Neural cell (in vitro differentiated cells): ENCODE measurements around the gene SPC24.

Source experiments
- CTCF ChIP-seq: fragments of 450-650 bp; IDR thresholded peaks from 2 replicates; pipeline ENCODE4 v1.5.1; 2014; ENCODE audit warnings: antibody characterized with exemption, mild to moderate bottlenecking, moderate library complexity; ENCODE audit not compliant: poor library complexity, severe bottlenecking
- EP300 ChIP-seq: fragments of 450-650 bp; conservative IDR thresholded peaks from 2 replicates; pipeline ENCODE4 v1.6.1; 2014; ENCODE audit warnings: antibody characterized with exemption, mild to moderate bottlenecking, moderate library complexity; ENCODE audit not compliant: poor library complexity, severe bottlenecking
- EZH2 ChIP-seq: fragments of 200-600, 300-800 bp; shearing (Covaris generic), sonication (generic); IDR thresholded peaks from 2 replicates; pipeline ENCODE4 v1.6.1; 2014; ENCODE audit warnings: antibody characterized with exemption, low read length, borderline replicate concordance, mild to moderate bottlenecking; ENCODE audit not compliant: insufficient read depth, poor library complexity, severe bottlenecking
- POLR2AphosphoS5 ChIP-seq: IDR thresholded peaks from 2 replicates; pipeline ENCODE4 v1.6.1; 2012
- SMC3 ChIP-seq: fragments of 450-650 bp; conservative IDR thresholded peaks from 2 replicates; pipeline ENCODE4 v1.6.1; 2014; ENCODE audit warnings: antibody characterized with exemption, mild to moderate bottlenecking, moderate library complexity; ENCODE audit not compliant: poor library complexity
- TAF1 ChIP-seq: IDR thresholded peaks from 2 replicates; pipeline ENCODE4 v1.6.1; 2012; ENCODE audit warnings: low read depth

DNA sequence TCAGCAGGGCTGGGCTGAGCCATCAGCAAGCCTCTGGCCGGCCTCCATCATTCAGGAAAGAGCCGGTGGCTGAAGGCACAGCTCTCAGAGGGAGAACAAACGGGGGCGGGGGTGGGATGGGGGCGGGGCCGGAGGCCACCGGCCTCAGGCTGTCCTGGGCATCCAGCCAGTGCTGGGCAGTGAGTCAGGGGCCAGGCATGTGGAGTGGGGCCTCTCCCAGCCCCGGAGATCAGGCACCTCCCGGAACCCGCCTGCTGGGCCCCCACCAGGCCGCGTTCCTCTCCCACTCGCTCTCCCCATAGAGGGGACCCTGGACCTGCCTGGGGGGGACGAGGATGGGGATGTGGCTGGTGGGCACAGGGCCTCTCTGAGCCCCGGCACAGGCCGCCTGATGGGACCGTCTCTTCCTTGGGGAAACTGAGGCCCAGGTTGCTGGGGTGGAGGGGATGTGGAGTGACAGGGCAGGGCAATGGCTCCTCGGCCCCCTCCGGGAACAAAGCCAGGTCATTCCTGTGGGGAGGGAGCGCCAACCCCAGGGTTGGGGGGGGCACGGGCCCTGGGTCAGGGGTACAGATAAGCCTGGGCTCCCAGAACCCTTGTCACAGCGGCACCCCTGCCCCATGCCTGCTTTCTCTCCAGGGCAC is 12.9 kb downstream of the SPC24 start:
- TF ChIP-seq EP300: no peak
- TF ChIP-seq CTCF: no peak
- no peak for TF ChIP-seq POLR2AphosphoS5
- TF ChIP-seq SMC3: no peak
- TF ChIP-seq EZH2: no peak
- no peak for TF ChIP-seq TAF1
